Sigmoid colon (tissue), 7 donors: ENCODE data around the gene CLTCL1. TPM values are rescaled to one million over a fixed set of nuclear protein-coding genes. Genes with fewer than 3 reads are reported as not detected.

Source experiments
- DNase-seq: peaks from one replicate; pipeline ENCODE4 v3.0.0-alpha.2; 2019
- H3K27ac ChIP-seq, 4 donors: fragments of 200-600 bp; sonication (generic); one replicate each; pipeline ENCODE4 v1.5.1; 2016 to 2019; ENCODE audit warnings: mild to moderate bottlenecking in 1 of 4
- H3K27me3 ChIP-seq, 3 donors: fragments of 200-600 bp; sonication (generic); one replicate each; pipeline ENCODE4 v1.5.1; 2019; ENCODE audit warnings: mild to moderate bottlenecking in 1 of 3
- H3K36me3 ChIP-seq, 4 donors: fragments of 200-600 bp; sonication (generic); one replicate each; pipeline ENCODE4 v1.5.1; 2016 to 2019
- H3K4me1 ChIP-seq, 4 donors: fragments of 200-600 bp; sonication (generic); one replicate each; pipeline ENCODE4 v1.5.1; 2017 to 2019
- H3K4me3 ChIP-seq, 4 donors: fragments of 200-600 bp; sonication (generic); one replicate each; pipeline ENCODE4 v1.5.1; 2017 to 2019; ENCODE audit warnings: mild to moderate bottlenecking in 2 of 4, moderate library complexity in 1 of 4
- H3K9me3 ChIP-seq, 4 donors: fragments of 200-600 bp in 3 of 4; sonication (generic) in 3 of 4; one replicate each; pipeline versions ENCODE4 v1.5.1 to v1.6.1; 2013 to 2019
- CTCF ChIP-seq, 4 experiments: fragments of 450-650 bp in 3 of 4; fragments of 200-600 bp in 1 of 4; IDR thresholded peaks; one replicate each; pipeline ENCODE4 v1.5.1; 2016 to 2019; ENCODE audit warnings: antibody characterized with exemption in 4 of 4, mild to moderate bottlenecking in 3 of 4, moderate library complexity in 2 of 4
- EP300 ChIP-seq, 4 donors: sonication (generic); formaldehyde crosslinking; IDR thresholded peaks; one replicate each; pipeline ENCODE4 v1.6.1; 2017; ENCODE audit warnings: antibody characterized with exemption in 4 of 4
- POLR2A ChIP-seq, 2 donors: fragments of 450-650 bp; IDR thresholded peaks; one replicate each; pipeline ENCODE4 v1.6.1; 2016; ENCODE audit warnings: antibody characterized with exemption in 2 of 2, mild to moderate bottlenecking in 2 of 2, moderate library complexity in 2 of 2
- POLR2AphosphoS5 ChIP-seq, 4 donors: sonication (generic); formaldehyde crosslinking; IDR thresholded peaks; one replicate each; pipeline ENCODE4 v1.6.1; 2017; ENCODE audit warnings: antibody characterized with exemption in 4 of 4
- WGBS, 2 donors: extraction: QIAGEN DNeasy Blood & Tissue Kit; methylation state at CpG; one replicate each; pipeline ENCODE4 v1.1.7; 2013; 5-methylcytosine and 5-hydroxymethylcytosine counted together
- intact Hi-C: fragments of 100-400 bp; cut with DNase I; formaldehyde crosslinking; loops from one replicate; pipeline ENCODE4 v1.15.1; 2023
- polyA plus RNA-seq, 3 donors: library from polyadenylated mRNA; stranded (reverse); fragments of 200-250 nt; gene quantifications; one replicate each; pipeline ENCODE4 v1.2.3, GENCODE V29; 2013
- total RNA-seq, 4 donors: library from RNA; depleted of rRNA; stranded (reverse); fragments of >200 nt; gene quantifications; one replicate each; pipeline ENCODE4 v1.1.0, GENCODE V29; 2016
- donor health status: healthy with polysubstance abuse.
- donor health status: Bipolar disorder and iron deficiency.
- donor health status: healthy.

CLTCL1 gene
- total RNA-seq: 1 to 10 TPM; 2.4 to 5.0 (median 4.0) TPM
- 1 to 10 TPM in 2 of 3 donors, under 1 TPM in 1; 0.92 to 2.3 (median 1.8) TPM for polyA plus RNA-seq

- H3K36me3 ChIP-seq: no peaks in the 10 kb centered on the region
- H3K9me3 ChIP-seq: no peaks in the 10 kb centered on the region
- TF ChIP-seq POLR2AphosphoS5 (IDR thresholded peaks at IDR 0.05) (peak; percentile 45 to 68 (median 55)), EP300 (IDR thresholded peaks at IDR 0.05) (no peak)
- no peaks in the 10 kb centered on the region for H3K27me3 ChIP-seq
- 1 to 3% methylated on average over 70 to 72 of the region's 74 CpGs for WGBS, 2 donors
- intact Hi-C loops: loop anchor here (2.0 to 10.0 kb wide), 3 partner anchors 113 to 147 kb away; partner anchors contain the start of genes ESS2, HIRA, MRPL40 and SLC25A1
- DNase-seq: peak; percentile 90
- peak within 1 kb of the TSS; percentile 70 to 82 (median 76) for H3K27ac ChIP-seq
- H3K4me1 ChIP-seq: peaks cover 0 to 23% (median 13%) of the 10 kb centered on the region in 4 donors
- peak within 1 kb of the TSS; percentile 80 to 95 (median 88) for H3K4me3 ChIP-seq
These were observed at the start of gene CLTCL1 for GRCh38 chr22:19291580-19292457. Gene CLTCL1, minus strand, starts transcription at chr22:19291719. Its CDS starts 78 bp downstream, at chr22:19291641.

GRCh38 chr22:19337137-19337536 lies 45.6 kb upstream of the CLTCL1 start:
- Histone ChIP-seq H3K4me3 (no peak overlapping the region), H3K27ac (no peak overlapping the region), H3K27me3 (no peaks in the 10 kb centered on the region), H3K36me3 (peaks cover 0 to 77% (median 18%) of the 10 kb centered on the region in 4 donors), H3K4me1 (no peaks in the 10 kb centered on the region), H3K9me3 (peaks cover 0 to 13% (median 6%) of the 10 kb centered on the region in 4 donors)
- TF ChIP-seq EP300 (IDR thresholded peaks at IDR 0.05): no peak
- TF ChIP-seq POLR2AphosphoS5 (IDR thresholded peaks at IDR 0.05): no peak
- TF ChIP-seq CTCF (IDR thresholded peaks at IDR 0.05): no peak
- no peak for TF ChIP-seq POLR2A (IDR thresholded peaks at IDR 0.05)
- no peak for DNase-seq
- 99% methylated on average over 2 of the region's 2 CpGs for WGBS, 2 donors
- intact Hi-C loops: no loop called here

- TF ChIP-seq EP300 (IDR thresholded peaks at IDR 0.05): no peak
- TF ChIP-seq POLR2AphosphoS5 (IDR thresholded peaks at IDR 0.05): no peak
- no peak for TF ChIP-seq POLR2A (IDR thresholded peaks at IDR 0.05)
- no peak for TF ChIP-seq CTCF (IDR thresholded peaks at IDR 0.05)
- intact Hi-C loops: no loop called here
- Histone ChIP-seq H3K9me3 (peaks cover 0 to 13% (median 6%) of the 10 kb centered on the region in 4 donors), H3K27ac (no peak overlapping the region), H3K4me1 (no peaks in the 10 kb centered on the region), H3K4me3 (no peak overlapping the region), H3K27me3 (no peaks in the 10 kb centered on the region), H3K36me3 (peaks cover 1 to 80% (median 22%) of the 10 kb centered on the region in 4 donors)
- 41 to 81% methylated on average over 7 of the region's 7 CpGs for WGBS, 2 donors
- DNase-seq: no peak
These were observed 44.9 kb upstream of the CLTCL1 start for GRCh38 chr22:19336133-19337075.

- H3K4me1 ChIP-seq: no peaks in the 10 kb centered on the region
- no peak for DNase-seq
- 96 to 97% methylated on average over 5 of the region's 5 CpGs for WGBS, 2 donors
- H3K27me3 ChIP-seq: no peaks in the 10 kb centered on the region
- H3K36me3 ChIP-seq: peaks cover 6 to 64% (median 38%) of the 10 kb centered on the region in 4 donors
- TF ChIP-seq CTCF (IDR thresholded peaks at IDR 0.05): no peak
- no peak for TF ChIP-seq POLR2A (IDR thresholded peaks at IDR 0.05)
- TF ChIP-seq POLR2AphosphoS5 (IDR thresholded peaks at IDR 0.05): no peak
- TF ChIP-seq EP300 (IDR thresholded peaks at IDR 0.05): no peak
- intact Hi-C loops: no loop called here
- peaks cover 0 to 8% (median 2%) of the 10 kb centered on the region in 4 donors for H3K9me3 ChIP-seq
- H3K4me3 ChIP-seq: no peak overlapping the region
- no peak overlapping the region for H3K27ac ChIP-seq
These were observed 40.5 kb upstream of the CLTCL1 start for GRCh38 chr22:19331975-19332374.
